Measurements from ENCODE around the gene HK1.

DNA sequence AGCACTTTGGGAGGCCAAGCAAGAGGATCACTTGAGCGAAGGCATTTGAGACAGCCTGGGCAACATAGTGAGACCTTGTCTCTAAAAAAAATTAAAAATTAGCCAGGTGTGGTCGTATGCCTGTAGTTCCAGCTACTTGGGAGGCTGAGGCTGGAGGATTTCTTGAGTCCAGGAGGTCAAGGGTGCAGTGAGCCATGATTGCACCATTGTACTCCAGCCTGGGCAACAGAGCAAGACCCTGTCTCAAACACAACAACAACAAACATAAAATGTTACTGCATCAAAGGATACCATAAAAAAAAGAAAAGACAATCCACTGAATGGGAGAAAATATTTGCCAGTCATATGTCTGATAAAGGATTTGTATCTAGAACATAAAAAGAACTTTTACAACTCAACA, 77.9 kb downstream of the HK1 start:
- TF ChIP-seq, protein P1, sequence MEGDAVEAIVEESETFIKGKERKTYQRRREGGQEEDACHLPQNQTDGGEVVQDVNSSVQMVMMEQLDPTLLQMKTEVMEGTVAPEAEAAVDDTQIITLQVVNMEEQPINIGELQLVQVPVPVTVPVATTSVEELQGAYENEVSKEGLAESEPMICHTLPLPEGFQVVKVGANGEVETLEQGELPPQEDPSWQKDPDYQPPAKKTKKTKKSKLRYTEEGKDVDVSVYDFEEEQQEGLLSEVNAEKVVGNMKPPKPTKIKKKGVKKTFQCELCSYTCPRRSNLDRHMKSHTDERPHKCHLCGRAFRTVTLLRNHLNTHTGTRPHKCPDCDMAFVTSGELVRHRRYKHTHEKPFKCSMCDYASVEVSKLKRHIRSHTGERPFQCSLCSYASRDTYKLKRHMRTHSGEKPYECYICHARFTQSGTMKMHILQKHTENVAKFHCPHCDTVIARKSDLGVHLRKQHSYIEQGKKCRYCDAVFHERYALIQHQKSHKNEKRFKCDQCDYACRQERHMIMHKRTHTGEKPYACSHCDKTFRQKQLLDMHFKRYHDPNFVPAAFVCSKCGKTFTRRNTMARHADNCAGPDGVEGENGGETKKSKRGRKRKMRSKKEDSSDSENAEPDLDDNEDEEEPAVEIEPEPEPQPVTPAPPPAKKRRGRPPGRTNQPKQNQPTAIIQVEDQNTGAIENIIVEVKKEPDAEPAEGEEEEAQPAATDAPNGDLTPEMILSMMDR (IDR thresholded peaks at IDR 0.05), result no peak
- TF ChIP-seq EP300 (IDR thresholded peaks at IDR 0.05) (no peak), POLR2A (IDR thresholded peaks at IDR 0.05) (no peak)

Data from tibial nerve (tissue), 4 donors.